HEK293 (cell line): ENCODE data around the gene OR10P1.

Experiments used
- ATF2 ChIP-seq: fragments of 450-650 bp; formaldehyde crosslinking; IDR thresholded peaks from 2 replicates; pipeline ENCODE4 v1.5.1; 2016; ENCODE audit warnings: missing biosample characterization, missing genetic modification characterization, low read depth
- KLF16 ChIP-seq: fragments of 450-650 bp; formaldehyde crosslinking; IDR thresholded peaks from 2 replicates; pipeline ENCODE4 v1.5.1; 2017; ENCODE audit warnings: missing biosample characterization, missing genetic modification characterization
- KLF8 ChIP-seq: fragments of 450-650 bp; formaldehyde crosslinking; IDR thresholded peaks from 2 replicates; pipeline ENCODE4 v1.5.1; 2016; ENCODE audit warnings: missing biosample characterization, missing genetic modification characterization
- ZBTB7A ChIP-seq: fragments of 450-650 bp; formaldehyde crosslinking; IDR thresholded peaks from 2 replicates; pipeline ENCODE4 v1.5.1; 2016; ENCODE audit warnings: low read depth, missing biosample characterization, missing genetic modification characterization
- ZNF423 ChIP-seq: fragments of 450-650 bp; formaldehyde crosslinking; IDR thresholded peaks from 2 replicates; pipeline ENCODE4 v1.5.1; 2016; ENCODE audit warnings: missing biosample characterization, missing genetic modification characterization
- ZNF768 ChIP-seq: fragments of 450-650 bp; formaldehyde crosslinking; IDR thresholded peaks from 2 replicates; pipeline ENCODE4 v1.5.1; 2018; ENCODE audit warnings: missing biosample characterization, mild to moderate bottlenecking, missing genetic modification characterization
- TF ChIP-seq, protein P1 (sequence below): fragments of 450-650 bp; formaldehyde crosslinking; IDR thresholded peaks from 2 replicates; pipeline ENCODE4 v1.5.1; 2016; ENCODE audit warnings: missing biosample characterization, missing genetic modification characterization
- TF ChIP-seq, protein P2 (sequence below): fragments of 450-650 bp; formaldehyde crosslinking; IDR thresholded peaks from 2 replicates; pipeline ENCODE4 v1.5.1; 2016; ENCODE audit warnings: missing biosample characterization, missing genetic modification characterization
- TF ChIP-seq, protein P3 (sequence below): sonication (generic); formaldehyde crosslinking; IDR thresholded peaks from 2 replicates; pipeline ENCODE4 v1.8.1; 2022; ENCODE audit warnings: mild to moderate bottlenecking, moderate library complexity, missing genetic modification reagents

- TF ChIP-seq, protein P1, sequence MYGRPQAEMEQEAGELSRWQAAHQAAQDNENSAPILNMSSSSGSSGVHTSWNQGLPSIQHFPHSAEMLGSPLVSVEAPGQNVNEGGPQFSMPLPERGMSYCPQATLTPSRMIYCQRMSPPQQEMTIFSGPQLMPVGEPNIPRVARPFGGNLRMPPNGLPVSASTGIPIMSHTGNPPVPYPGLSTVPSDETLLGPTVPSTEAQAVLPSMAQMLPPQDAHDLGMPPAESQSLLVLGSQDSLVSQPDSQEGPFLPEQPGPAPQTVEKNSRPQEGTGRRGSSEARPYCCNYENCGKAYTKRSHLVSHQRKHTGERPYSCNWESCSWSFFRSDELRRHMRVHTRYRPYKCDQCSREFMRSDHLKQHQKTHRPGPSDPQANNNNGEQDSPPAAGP (tag by site-specific recombination) = no peak
- TF ChIP-seq KLF16 (tag by site-specific recombination) (no peak), ZBTB7A (tag by site-specific recombination) (no peak), ZNF768 (tag by site-specific recombination) (no peak), ZNF423 (tag by site-specific recombination) (no peak), KLF8 (tag by site-specific recombination) (no peak), ATF2 (tag by site-specific recombination) (no peak)
- TF ChIP-seq, protein P2, sequence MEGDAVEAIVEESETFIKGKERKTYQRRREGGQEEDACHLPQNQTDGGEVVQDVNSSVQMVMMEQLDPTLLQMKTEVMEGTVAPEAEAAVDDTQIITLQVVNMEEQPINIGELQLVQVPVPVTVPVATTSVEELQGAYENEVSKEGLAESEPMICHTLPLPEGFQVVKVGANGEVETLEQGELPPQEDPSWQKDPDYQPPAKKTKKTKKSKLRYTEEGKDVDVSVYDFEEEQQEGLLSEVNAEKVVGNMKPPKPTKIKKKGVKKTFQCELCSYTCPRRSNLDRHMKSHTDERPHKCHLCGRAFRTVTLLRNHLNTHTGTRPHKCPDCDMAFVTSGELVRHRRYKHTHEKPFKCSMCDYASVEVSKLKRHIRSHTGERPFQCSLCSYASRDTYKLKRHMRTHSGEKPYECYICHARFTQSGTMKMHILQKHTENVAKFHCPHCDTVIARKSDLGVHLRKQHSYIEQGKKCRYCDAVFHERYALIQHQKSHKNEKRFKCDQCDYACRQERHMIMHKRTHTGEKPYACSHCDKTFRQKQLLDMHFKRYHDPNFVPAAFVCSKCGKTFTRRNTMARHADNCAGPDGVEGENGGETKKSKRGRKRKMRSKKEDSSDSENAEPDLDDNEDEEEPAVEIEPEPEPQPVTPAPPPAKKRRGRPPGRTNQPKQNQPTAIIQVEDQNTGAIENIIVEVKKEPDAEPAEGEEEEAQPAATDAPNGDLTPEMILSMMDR (tag by site-specific recombination) = no peak
- TF ChIP-seq, protein P3, sequence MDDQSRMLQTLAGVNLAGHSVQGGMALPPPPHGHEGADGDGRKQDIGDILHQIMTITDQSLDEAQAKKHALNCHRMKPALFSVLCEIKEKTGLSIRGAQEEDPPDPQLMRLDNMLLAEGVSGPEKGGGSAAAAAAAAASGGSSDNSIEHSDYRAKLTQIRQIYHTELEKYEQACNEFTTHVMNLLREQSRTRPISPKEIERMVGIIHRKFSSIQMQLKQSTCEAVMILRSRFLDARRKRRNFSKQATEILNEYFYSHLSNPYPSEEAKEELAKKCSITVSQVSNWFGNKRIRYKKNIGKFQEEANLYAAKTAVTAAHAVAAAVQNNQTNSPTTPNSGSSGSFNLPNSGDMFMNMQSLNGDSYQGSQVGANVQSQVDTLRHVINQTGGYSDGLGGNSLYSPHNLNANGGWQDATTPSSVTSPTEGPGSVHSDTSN (CRISPR knock-in tag) = no peak
Measured at GRCh38 chr12:55654511-55655214, 18.0 kb downstream of the OR10P1 start.
